Hepatocyte (in vitro differentiated cells): ENCODE measurements around the gene LNX1. TPM values are rescaled to one million over a fixed set of nuclear protein-coding genes. Genes with fewer than 3 reads are reported as not detected.

Source experiments
- DNase-seq: peaks from one replicate; pipeline ENCODE4 v3.0.0-alpha.2; 2016; ENCODE audit warnings: low spot score
- H2AFZ ChIP-seq: fragments of 200-600 bp; sonication (generic); 2 replicates; pipeline ENCODE4 v1.6.0; 2016; ENCODE audit warnings: antibody characterized with exemption, mild to moderate bottlenecking
- H3K27ac ChIP-seq: fragments of 200-600 bp; sonication (generic); 2 replicates; pipeline ENCODE4 v1.5.1; 2016; ENCODE audit warnings: mild to moderate bottlenecking
- H3K27me3 ChIP-seq: fragments of 200-600 bp; sonication (generic); 2 replicates; pipeline ENCODE4 v1.6.1; 2016
- H3K36me3 ChIP-seq: fragments of 200-600 bp; sonication (generic); replicated peaks from 2 replicates; pipeline ENCODE4 v1.5.1; 2016; ENCODE audit warnings: low read depth; ENCODE audit not compliant: insufficient read depth
- H3K4me1 ChIP-seq: fragments of 200-600 bp; sonication (generic); 2 replicates; pipeline ENCODE4 v1.5.1; 2016; ENCODE audit warnings: mild to moderate bottlenecking, moderate library complexity; ENCODE audit not compliant: insufficient read depth
- H3K4me2 ChIP-seq: fragments of 200-600 bp; sonication (generic); 2 replicates; pipeline ENCODE4 v1.6.0; 2016
- H3K4me3 ChIP-seq: fragments of 200-600 bp; sonication (generic); 2 replicates; pipeline ENCODE4 v1.5.1; 2016; ENCODE audit warnings: mild to moderate bottlenecking
- H3K79me2 ChIP-seq: fragments of 200-600 bp; sonication (generic); 2 replicates; pipeline ENCODE4 v1.6.0; 2017; ENCODE audit warnings: mild to moderate bottlenecking
- H3K9me2 ChIP-seq: fragments of 200-600 bp; sonication (generic); replicated peaks from 2 replicates; pipeline ENCODE4 v1.6.0; 2017; ENCODE audit warnings: mild to moderate bottlenecking; ENCODE audit not compliant: insufficient read depth
- H3K9me3 ChIP-seq: fragments of 200-600 bp; sonication (generic); 2 replicates; pipeline ENCODE4 v1.5.1; 2016; ENCODE audit warnings: low read depth, mild to moderate bottlenecking
- H4K20me1 ChIP-seq: fragments of 200-600 bp; sonication (generic); 2 replicates; pipeline ENCODE4 v1.6.0; 2016; ENCODE audit warnings: mild to moderate bottlenecking; ENCODE audit not compliant: insufficient read depth, poor library complexity, severe bottlenecking
- CTCF ChIP-seq: fragments of 200-600 bp; sonication (generic); IDR thresholded peaks from 2 replicates; pipeline ENCODE4 v1.5.1; 2016; ENCODE audit warnings: antibody characterized with exemption, mild to moderate bottlenecking; ENCODE audit not compliant: poor library complexity
- EZH2 ChIP-seq: fragments of 200-600 bp; sonication (generic); IDR thresholded peaks from 2 replicates; pipeline ENCODE4 v1.6.1; 2016; ENCODE audit warnings: antibody characterized with exemption, mild to moderate bottlenecking, borderline replicate concordance
- EZH2phosphoT487 ChIP-seq: fragments of 200-600 bp; sonication (generic); IDR thresholded peaks from one replicate; pipeline ENCODE4 v1.6.1; 2018; ENCODE audit warnings: antibody characterized with exemption, mild to moderate bottlenecking, low read depth, moderate library complexity; ENCODE audit not compliant: unreplicated experiment, severe bottlenecking
- WGBS: methylation state at CpG from one replicate; pipeline ENCODE4 v1.1.6; 2016; ENCODE audit warnings: low lambda C conversion rate; ENCODE audit errors: missing lambda C conversion rate; 5-methylcytosine and 5-hydroxymethylcytosine counted together
- polyA plus RNA-seq: library from polyadenylated mRNA; unstranded; fragments of >200 nt; fragmentation: Nextera tagmentation; extraction: Ambion mirVana; gene quantifications from 2 replicates; pipeline ENCODE4 v1.2.1, GENCODE V29; 2016
- total RNA-seq: library from RNA; depleted of rRNA; stranded (reverse); fragments of >200 nt; gene quantifications from 2 replicates; pipeline ENCODE4 v1.2.3, GENCODE V29; 2014

The LNX1 gene
- total and polyA plus RNA-seq, 2 experiments from 2014 or later = 8.4 to 16.7 TPM

- no peaks in the 10 kb centered on the region for H4K20me1 ChIP-seq
- TF ChIP-seq EZH2phosphoT487 (no peak), EZH2 (no peak), CTCF (no peak)
- no peak overlapping the region for H2AFZ ChIP-seq
- no peak overlapping the region for H3K4me3 ChIP-seq
- no peak for DNase-seq
- no peaks in the 10 kb centered on the region for H3K9me2 ChIP-seq
- no peaks in the 10 kb centered on the region for H3K79me2 ChIP-seq
- no peaks in the 10 kb centered on the region for H3K36me3 ChIP-seq
- H3K27ac ChIP-seq = no peak overlapping the region
- WGBS = 78% methylated on average over 4 of the region's 4 CpGs
- no peaks in the 10 kb centered on the region for H3K9me3 ChIP-seq
- H3K27me3 ChIP-seq = no peaks in the 10 kb centered on the region
- H3K4me2 ChIP-seq = no peak overlapping the region
- H3K4me1 ChIP-seq = no peaks in the 10 kb centered on the region
These were observed 17.4 kb upstream of the LNX1 start for GRCh38 chr4:53608649-53609048.

- DNase-seq = no peak
- TF ChIP-seq EZH2 (no peak), EZH2phosphoT487 (no peak), CTCF (no peak)
- WGBS = 79% methylated on average over 3 of the region's 3 CpGs
- H3K27me3 ChIP-seq = no peaks in the 10 kb centered on the region
- no peak overlapping the region for H3K4me3 ChIP-seq
- no peak overlapping the region for H3K4me2 ChIP-seq
- H3K4me1 ChIP-seq = no peaks in the 10 kb centered on the region
- no peaks in the 10 kb centered on the region for H3K36me3 ChIP-seq
- H3K79me2 ChIP-seq = no peaks in the 10 kb centered on the region
- no peak overlapping the region for H3K27ac ChIP-seq
- no peaks in the 10 kb centered on the region for H4K20me1 ChIP-seq
- no peak overlapping the region for H2AFZ ChIP-seq
- H3K9me2 ChIP-seq = no peaks in the 10 kb centered on the region
- no peaks in the 10 kb centered on the region for H3K9me3 ChIP-seq
These were observed 17.0 kb upstream of the LNX1 start for GRCh38 chr4:53608242-53608641.

GRCh38 chr4:53605783-53606182, 14.5 kb upstream of the LNX1 start:
- Histone ChIP-seq H3K27me3 (no peaks in the 10 kb centered on the region), H2AFZ (no peak overlapping the region), H3K9me2 (no peaks in the 10 kb centered on the region), H3K27ac (no peak overlapping the region), H3K4me1 (no peaks in the 10 kb centered on the region), H3K4me3 (no peak overlapping the region), H4K20me1 (no peaks in the 10 kb centered on the region), H3K9me3 (no peaks in the 10 kb centered on the region), H3K4me2 (no peak overlapping the region), H3K36me3 (no peaks in the 10 kb centered on the region), H3K79me2 (no peaks in the 10 kb centered on the region)
- TF ChIP-seq CTCF = no peak
- TF ChIP-seq EZH2 = no peak
- no peak for TF ChIP-seq EZH2phosphoT487
- no peak for DNase-seq
- 53% methylated on average over 3 of the region's 3 CpGs for WGBS

- H3K27me3 ChIP-seq = no peaks in the 10 kb centered on the region
- H3K9me3 ChIP-seq = no peaks in the 10 kb centered on the region
- H3K36me3 ChIP-seq = no peaks in the 10 kb centered on the region
- H3K79me2 ChIP-seq = no peaks in the 10 kb centered on the region
- H3K4me2 ChIP-seq = no peak overlapping the region
- H3K4me3 ChIP-seq = no peak overlapping the region
- H3K9me2 ChIP-seq = no peaks in the 10 kb centered on the region
- DNase-seq = no peak
- H3K4me1 ChIP-seq = peaks cover 8% of the 10 kb centered on the region
- TF ChIP-seq EZH2phosphoT487 (no peak), CTCF (no peak), EZH2 (no peak)
- H4K20me1 ChIP-seq = no peaks in the 10 kb centered on the region
- H2AFZ ChIP-seq = no peak overlapping the region
- 63% methylated on average over 3 of the region's 3 CpGs for WGBS
- no peak overlapping the region for H3K27ac ChIP-seq
These were observed 11.1 kb upstream of the LNX1 start for GRCh38 chr4:53602390-53602789.
